Measurements from ENCODE around the gene COQ4.
"Not testable (repeated sequence)": the region's sequence is repeated elsewhere in the genome, so short reads cannot be mapped to it uniquely, and the experiment has no call there.

Gene COQ4

GRCh38 chr9:128298535-128299482, 23.8 kb upstream of the COQ4 start:
- DNase-seq (ENCODE audit: low read depth), result no peak

- no peak for DNase-seq (ENCODE audit: low read depth)
Measured at GRCh38 chr9:128304136-128304970, 18.3 kb upstream of the COQ4 start.

GRCh38 chr9:128304971-128305288, 17.7 kb upstream of the COQ4 start:
- no peak for DNase-seq (ENCODE audit: low read depth)

GRCh38 chr9:128309551-128309950, 13.1 kb upstream of the COQ4 start:
- no peak for DNase-seq (ENCODE audit: low read depth)

GRCh38 chr9:128310461-128310860, 12.2 kb upstream of the COQ4 start:
- no peak for DNase-seq (ENCODE audit: low read depth)

GRCh38 chr9:128314697-128315096, 7.9 kb upstream of the COQ4 start:
- no peak for DNase-seq (ENCODE audit: low read depth)

- no peak for DNase-seq (ENCODE audit: low read depth)
Measured at GRCh38 chr9:128316421-128316820, 6.2 kb upstream of the COQ4 start.

- no peak for DNase-seq (ENCODE audit: low read depth)
Measured at GRCh38 chr9:128317629-128318028, 5.0 kb upstream of the COQ4 start.

- DNase-seq (ENCODE audit: low read depth), result no peak
Measured at GRCh38 chr9:128321343-128321742, 1.3 kb upstream of the COQ4 start.

- DNase-seq (ENCODE audit: low read depth), result no peak
Measured at GRCh38 chr9:128321879-128322403, 698 bp upstream of the COQ4 start.

- no peak for DNase-seq (ENCODE audit: low read depth)
Measured at GRCh38 chr9:128323212-128323730, 632 bp downstream of the COQ4 start.

GRCh38 chr9:128323791-128324190, 1.2 kb downstream of the COQ4 start:
- DNase-seq (ENCODE audit: low read depth), result no peak

- DNase-seq (ENCODE audit: low read depth), result no peak
Measured at GRCh38 chr9:128324401-128324800, 1.8 kb downstream of the COQ4 start.

GRCh38 chr9:128325629-128326028, 3.0 kb downstream of the COQ4 start:
- DNase-seq (ENCODE audit: low read depth), result no peak

GRCh38 chr9:128333451-128333869, 10.8 kb downstream of the COQ4 start:
- DNase-seq (ENCODE audit: low read depth), result no peak

GRCh38 chr9:128335161-128335560, 12.5 kb downstream of the COQ4 start:
- no peak for DNase-seq (ENCODE audit: low read depth)

GRCh38 chr9:128335914-128336313, 13.3 kb downstream of the COQ4 start:
- DNase-seq (ENCODE audit: low read depth), result no peak

GRCh38 chr9:128337936-128338335, 15.3 kb downstream of the COQ4 start:
- no peak for DNase-seq (ENCODE audit: low read depth)

- not testable (repeated sequence) for DNase-seq (ENCODE audit: low read depth)
Measured at GRCh38 chr9:128338852-128339614, 16.4 kb downstream of the COQ4 start.

- DNase-seq (ENCODE audit: low read depth), result peak; percentile 55
Measured at GRCh38 chr9:128339761-128340690, 17.4 kb downstream of the COQ4 start, which contains the start of gene SLC27A4. Gene SLC27A4, plus strand, starts transcription at chr9:128340527. Its CDS starts 2,606 bp downstream, at chr9:128343133.

Data from stimulated activated CD8-positive, alpha-beta memory T cell treated with anti-CD3 and anti-CD28 coated beads, Interleukin-15, amount 100 ng/mL, for 24 hours (primary cell).